Right ventricle myocardium superior (tissue), 1 donor: ENCODE measurements around the gene RGMB. TPM values are rescaled to one million over a fixed set of nuclear protein-coding genes. Genes with fewer than 3 reads are reported as not detected.
"Not testable (repeated sequence)": the region's sequence is repeated elsewhere in the genome, so short reads cannot be mapped to it uniquely, and the experiment has no call there.

ENCODE experiments used
- ATAC-seq: fragments of 200-7000 bp; cut with Tn5 transposase; one replicate; pipeline ENCODE4 v1.9.1; 2020; ENCODE audit warnings: mild to moderate bottlenecking; ENCODE audit not compliant: poor library complexity
- DNase-seq: peaks from one replicate; pipeline ENCODE4 v3.0.0-alpha.2; 2020
- intact Hi-C: fragments of 100-400 bp; cut with DNase I; formaldehyde crosslinking; loops from one replicate; pipeline ENCODE4 v1.11.2; 2022
- long read RNA-seq: library from polyadenylated mRNA; unstranded; transcript quantifications from one replicate; pipeline ENCODE4 v2.0.0, GENCODE V29; 2021
- total RNA-seq: library from RNA; stranded (reverse); fragmentation: NEBNext Ultra II Directional; extraction: Animal tissue kit (Norgen Biotek cat#: 25700); gene quantifications from one replicate; pipeline ENCODE4 v1.2.1, GENCODE V29; 2021
- donor health status: DM: no; HTN: yes; CAD: no; lungs with severe emphysema.

RGMB gene, protein sequence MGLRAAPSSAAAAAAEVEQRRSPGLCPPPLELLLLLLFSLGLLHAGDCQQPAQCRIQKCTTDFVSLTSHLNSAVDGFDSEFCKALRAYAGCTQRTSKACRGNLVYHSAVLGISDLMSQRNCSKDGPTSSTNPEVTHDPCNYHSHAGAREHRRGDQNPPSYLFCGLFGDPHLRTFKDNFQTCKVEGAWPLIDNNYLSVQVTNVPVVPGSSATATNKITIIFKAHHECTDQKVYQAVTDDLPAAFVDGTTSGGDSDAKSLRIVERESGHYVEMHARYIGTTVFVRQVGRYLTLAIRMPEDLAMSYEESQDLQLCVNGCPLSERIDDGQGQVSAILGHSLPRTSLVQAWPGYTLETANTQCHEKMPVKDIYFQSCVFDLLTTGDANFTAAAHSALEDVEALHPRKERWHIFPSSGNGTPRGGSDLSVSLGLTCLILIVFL
- total RNA-seq = 11.3 TPM
- long read RNA-seq, transcript RGMB-207 (3 exons, 2,052 nt) = major isoform, 7 of 13 reads
- long read RNA-seq, partial matches to known transcripts = 4 of 13 reads
- long read RNA-seq, other reads (novel, unspliced or antisense) = 2 of 13 reads

DNA sequence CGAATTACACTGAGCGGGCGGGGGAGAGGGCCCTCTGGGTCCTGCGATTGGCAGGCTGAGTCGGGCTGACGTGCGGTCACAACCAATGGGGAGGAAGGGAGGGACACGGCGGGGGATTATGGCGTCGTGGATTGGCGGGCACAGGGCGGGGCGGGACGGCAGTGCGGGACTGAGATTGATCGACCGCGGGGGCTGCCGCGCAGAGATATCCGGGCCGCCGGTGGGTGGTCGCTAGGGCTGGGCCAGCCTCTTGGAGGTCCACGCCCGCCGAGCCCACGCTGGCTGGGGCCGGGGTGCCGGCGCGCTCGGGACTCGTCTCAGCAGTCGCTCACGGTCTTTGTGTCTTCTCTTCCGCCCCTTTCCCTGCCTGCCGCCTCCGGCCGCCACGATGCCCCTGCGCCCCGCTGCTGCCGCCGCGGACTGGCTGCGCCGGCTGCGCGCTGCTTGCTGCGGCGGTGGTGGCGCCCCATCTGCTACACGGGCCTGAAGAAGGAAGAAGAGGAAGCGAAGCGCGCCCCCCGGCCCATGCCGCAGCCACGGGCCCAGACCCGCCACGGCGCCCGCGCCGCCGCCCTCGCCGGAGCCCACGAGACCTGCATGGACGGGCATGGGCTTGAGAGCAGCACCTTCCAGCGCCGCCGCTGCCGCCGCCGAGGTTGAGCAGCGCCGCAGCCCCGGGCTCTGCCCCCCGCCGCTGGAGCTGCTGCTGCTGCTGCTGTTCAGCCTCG is at the start of gene RGMB:
TSS of gene RGMB (plus strand) at position 200 of the 728 bp plus-strand sequence. CDS start at position 608, 408 bp downstream.
- intact Hi-C loops = no loop called here
- DNase-seq (peak; percentile 98), ATAC-seq (peak; percentile 92)

DNA sequence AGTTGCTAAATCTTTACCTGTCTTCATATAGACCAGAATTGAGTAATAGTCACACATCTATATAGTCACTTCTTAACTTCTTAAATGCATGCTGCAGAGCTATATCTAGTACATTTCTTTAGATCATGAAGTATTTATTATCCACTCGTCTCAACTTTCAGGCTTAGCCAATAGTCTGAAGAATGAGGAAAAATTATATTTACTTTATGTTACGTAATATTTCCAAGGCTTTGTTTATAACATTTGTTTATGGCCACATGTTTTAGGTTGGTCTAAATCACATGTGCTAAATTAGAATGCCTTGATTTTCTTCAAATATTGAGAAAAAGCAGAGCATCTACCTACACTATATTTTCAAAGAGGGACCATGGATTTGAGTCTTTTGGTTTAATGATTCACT is 47.2 kb upstream of the RGMB start:
- DNase-seq (no peak), ATAC-seq (no peak)
- intact Hi-C loops = no loop called here

GRCh38 chr5:98727686-98728085 is 45.8 kb upstream of the RGMB start:
- ATAC-seq = no peak
- intact Hi-C loops = no loop called here
- DNase-seq = no peak

DNA sequence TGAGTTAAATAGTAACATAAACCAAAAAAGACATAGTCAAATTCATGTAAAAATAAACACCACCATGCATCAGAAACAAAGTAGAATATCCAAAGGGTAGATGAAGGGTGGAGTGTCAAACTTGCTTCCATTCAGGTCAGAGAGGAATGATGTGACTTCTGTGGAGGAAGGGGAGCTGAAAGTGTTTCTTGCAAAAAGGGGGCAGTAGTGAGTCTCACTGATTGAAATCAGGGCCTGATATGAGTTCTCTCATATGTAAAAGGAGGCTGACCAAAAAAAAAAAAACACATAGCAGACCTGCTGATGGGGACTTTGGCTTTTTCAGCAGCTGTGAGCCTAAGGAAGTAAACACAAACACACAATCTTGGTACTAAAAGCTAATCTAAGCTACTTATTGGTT is 38.8 kb upstream of the RGMB start:
- intact Hi-C loops = no loop called here

DNA sequence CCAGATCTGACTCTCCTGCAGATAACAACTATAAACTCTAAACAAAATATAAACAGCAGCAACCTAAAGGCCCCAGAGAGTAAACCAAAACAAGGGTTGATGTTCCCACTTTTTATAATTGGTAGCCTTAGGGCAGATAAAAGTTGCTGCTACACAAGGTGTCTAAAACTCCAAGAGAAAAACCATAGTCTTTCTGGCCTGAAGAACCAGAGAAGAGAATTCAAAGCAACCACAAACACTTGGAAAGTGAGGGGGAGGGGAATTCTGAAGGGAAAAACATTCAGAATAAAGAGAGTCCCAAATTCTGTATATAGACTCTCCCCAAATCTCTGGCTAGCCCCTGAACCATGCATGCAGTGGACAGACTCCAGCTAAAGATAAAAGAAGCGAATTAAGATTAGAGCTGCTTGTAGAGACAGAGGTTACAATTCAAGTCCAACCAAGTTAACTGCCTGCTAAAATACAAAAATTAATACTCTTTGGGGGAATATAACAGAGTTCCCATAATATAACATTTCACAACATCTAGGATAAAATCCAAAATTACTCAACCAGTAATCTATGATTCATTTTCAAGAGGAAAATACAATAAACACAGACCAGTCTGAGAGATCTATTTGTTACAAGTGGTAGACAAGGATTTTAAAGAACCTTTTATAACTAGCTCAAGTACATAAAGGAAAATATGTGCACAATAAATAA is 37.5 kb upstream of the RGMB start:
- no peak for DNase-seq
- peak; percentile 60 for ATAC-seq
- intact Hi-C loops = no loop called here

More for the DNA sequence above, 38.8 kb upstream of the RGMB start:
- DNase-seq (no peak), ATAC-seq (no peak)

DNA sequence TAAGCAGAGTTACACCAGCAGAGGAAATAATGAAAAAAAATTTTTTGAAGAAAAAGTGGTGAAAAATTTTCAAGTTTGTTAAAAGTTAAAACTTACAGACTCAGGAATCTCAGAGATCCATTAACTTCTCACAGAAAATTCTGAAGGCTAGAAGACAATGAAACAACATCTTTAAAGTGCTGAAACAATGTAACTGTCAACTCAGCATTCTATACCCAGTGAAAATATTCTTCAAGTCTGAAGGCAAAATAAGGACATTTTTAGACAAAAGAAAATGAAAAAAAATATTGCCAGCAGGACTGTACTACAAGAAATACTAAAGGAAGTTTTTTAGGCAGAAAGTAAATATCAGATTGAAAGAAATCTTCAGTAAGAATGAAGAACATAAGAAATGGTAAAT is 36.7 kb upstream of the RGMB start:
- no peak for ATAC-seq
- intact Hi-C loops = no loop called here
- no peak for DNase-seq

DNA sequence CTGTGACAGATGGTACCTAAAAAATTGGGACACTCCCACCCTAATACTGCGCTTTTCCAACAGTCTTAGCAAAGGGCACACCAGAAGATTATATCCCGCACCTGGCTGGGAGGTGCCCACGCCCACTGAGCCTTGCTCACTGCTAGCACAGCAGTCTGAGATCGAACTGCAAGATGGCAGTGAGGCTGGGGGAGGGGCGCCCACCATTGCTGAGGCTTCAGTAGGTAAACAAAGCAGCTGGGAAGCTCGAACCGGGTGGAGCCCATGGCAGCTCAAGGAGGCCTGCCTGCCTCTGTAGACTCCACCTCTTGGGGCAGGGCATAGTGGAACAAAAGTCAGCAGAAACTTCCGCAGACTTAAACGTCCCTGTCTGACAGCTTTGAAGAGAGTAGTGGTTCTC is 36.0 kb upstream of the RGMB start:
- DNase-seq, ATAC-seq, intact Hi-C loops: not testable (repeated sequence)

DNA sequence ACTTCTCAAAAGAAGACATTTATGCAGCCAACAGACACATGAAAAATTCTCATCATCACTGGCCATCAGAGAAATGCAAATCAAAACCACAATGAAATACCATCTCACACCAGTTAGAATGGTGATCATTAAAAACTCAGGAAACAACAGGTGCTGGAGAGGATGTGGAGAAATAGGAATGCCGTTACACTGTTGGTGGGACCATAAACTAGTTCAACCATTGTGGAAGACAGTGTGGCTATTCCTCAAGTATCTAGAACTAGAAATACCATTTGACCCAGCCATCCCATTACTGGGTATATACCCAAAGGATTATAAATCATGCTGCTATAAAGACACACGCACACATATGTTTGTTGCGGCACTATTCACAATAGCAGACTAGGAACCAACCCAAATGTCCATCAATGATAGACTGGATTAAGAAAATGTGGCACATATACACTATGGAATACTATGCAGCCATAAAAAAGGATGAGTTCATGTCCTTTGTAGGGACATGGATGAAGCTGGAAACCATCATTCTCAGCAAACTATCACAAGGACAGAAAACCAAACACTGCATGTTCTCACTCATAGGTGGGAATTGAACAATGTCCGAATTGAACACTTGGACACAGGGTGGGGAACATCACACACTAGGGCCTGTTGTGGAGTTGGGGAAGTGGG is 34.8 kb upstream of the RGMB start:
- intact Hi-C loops, DNase-seq, ATAC-seq: not testable (repeated sequence)

DNA sequence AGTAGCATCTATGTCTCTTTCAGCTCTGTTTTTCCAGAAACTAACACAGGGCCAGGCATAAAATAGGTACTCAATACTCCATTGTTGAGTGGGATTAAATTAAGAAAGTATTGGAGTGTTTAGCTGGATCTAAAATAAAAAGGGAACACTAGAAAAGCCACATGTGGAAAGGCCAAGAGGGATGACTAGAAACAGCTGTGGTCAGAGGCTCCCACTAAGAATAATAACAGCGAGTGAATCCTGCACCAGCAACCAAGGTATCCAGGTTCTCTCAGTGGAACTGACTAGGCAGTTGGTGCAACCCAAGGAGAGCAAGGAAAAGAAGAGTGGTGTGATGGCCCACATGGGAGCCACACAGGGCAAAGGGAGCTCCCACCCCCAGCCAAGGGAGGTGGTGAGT is 31.5 kb upstream of the RGMB start:
- DNase-seq (no peak), ATAC-seq (no peak)
- intact Hi-C loops = no loop called here

DNA sequence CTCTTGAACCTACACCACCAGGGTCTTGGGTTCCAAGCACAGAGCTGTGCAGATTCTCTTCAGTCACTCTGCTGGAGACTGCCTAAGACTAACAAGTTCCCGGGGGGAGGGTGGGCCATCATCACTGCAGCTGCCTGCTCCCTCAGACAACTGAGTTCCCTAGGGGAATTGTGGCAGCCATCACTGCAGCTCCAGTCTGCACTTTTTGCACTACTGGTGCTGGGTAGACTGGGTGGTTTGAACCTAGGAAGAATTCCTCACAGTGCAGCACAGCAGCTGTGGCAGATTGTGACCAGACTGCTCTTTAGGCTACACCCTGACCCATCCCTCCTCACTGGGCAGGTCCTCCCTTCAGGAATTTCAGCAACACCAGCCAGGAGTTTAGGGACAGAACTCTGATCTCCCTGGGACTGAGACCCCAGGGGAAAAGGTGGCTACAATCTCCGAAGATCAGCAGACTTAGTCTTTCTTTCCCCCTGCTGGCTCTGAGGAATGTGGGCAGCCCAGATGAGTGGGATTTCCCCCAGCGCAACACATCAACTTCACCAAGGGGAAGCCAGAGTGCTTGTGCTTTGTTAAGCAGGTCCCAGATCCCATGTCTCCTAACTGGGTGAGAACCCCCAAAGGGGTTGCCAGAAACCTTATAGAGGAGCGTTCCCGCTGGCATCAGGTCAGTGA is 30.9 kb upstream of the RGMB start:
- intact Hi-C loops = no loop called here
- ATAC-seq = no peak
- DNase-seq = no peak

- ATAC-seq, DNase-seq, intact Hi-C loops: not testable (repeated sequence)
Observed at GRCh38 chr5:98748259-98748658, 25.2 kb upstream of the RGMB start.

DNA sequence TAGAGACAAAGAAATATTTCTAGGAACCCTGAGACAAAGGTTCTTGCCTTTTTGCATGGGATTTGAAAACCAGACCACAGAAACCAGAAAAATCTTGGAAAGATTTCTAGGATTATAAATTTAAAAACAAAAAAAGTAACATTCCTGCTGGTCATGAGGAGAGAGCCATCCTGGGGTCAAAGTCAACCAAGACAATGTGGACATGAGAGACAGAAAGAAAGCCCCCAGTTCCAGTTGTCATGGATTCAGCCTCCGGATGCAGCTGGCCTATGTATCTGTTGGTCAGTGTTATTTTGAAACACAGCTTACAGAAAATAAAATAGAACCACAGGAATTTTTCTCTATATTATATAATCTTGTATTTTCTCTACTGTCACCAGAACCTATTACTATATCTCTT is 24.4 kb upstream of the RGMB start:
- intact Hi-C loops = no loop called here
- ATAC-seq (no peak), DNase-seq (no peak)

GRCh38 chr5:98750693-98751092 is 22.8 kb upstream of the RGMB start:
- ATAC-seq = no peak
- intact Hi-C loops = no loop called here
- DNase-seq = no peak

GRCh38 chr5:98752331-98752730 is 21.1 kb upstream of the RGMB start:
- ATAC-seq, intact Hi-C loops: not testable (repeated sequence)

GRCh38 chr5:98752801-98753200 is 20.7 kb upstream of the RGMB start:
- intact Hi-C loops, DNase-seq, ATAC-seq: not testable (repeated sequence)

More at GRCh38 chr5:98752331-98752730, 21.1 kb upstream of the RGMB start:
- not testable (repeated sequence) for DNase-seq

- DNase-seq (no peak), ATAC-seq (no peak)
- intact Hi-C loops = no loop called here
Observed at GRCh38 chr5:98753507-98753906, 20.0 kb upstream of the RGMB start.

DNA sequence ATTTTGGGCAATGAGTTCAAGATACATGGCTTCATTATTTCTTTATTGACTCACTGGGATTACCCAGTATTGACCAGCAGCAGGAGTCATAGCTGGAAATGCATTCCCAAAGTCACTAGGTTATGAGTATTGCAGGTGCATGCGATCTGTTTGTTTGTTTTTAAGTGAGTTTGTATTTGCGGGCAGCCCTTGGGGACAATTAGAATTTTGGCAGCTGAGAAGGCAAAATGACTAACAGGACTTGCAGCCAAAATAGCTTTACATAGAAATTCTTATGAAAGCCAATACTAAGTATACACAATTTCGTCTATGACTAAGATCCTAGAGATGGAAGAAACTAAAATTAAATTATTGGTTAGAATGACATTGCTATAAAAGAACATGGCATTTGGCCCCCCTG is 18.1 kb upstream of the RGMB start:
- intact Hi-C loops = no loop called here
- ATAC-seq (no peak), DNase-seq (no peak)

- no peak for ATAC-seq
Observed at GRCh38 chr5:98757978-98758377, 15.5 kb upstream of the RGMB start.

More at GRCh38 chr5:98757978-98758377, 15.5 kb upstream of the RGMB start:
- DNase-seq = no peak
- intact Hi-C loops = no loop called here
